Heart left ventricle (tissue), 13 donors: ENCODE data around the gene JAG1.
"Not testable (repeated sequence)": the region's sequence is repeated elsewhere in the genome, so short reads cannot be mapped to it uniquely, and the experiment has no call there.

ENCODE experiments used
- POLR2A ChIP-seq, 2 donors: fragments of 450-650 bp; IDR thresholded peaks; one replicate each; pipeline ENCODE4 v1.6.1; 2017; ENCODE audit warnings: antibody characterized with exemption in 2 of 2, mild to moderate bottlenecking in 2 of 2, moderate library complexity in 2 of 2
- TF ChIP-seq, protein P1 (sequence below), 12 donors: fragments of 200-600 bp; sonication (generic) in 4 of 12; IDR thresholded peaks; one replicate each; pipeline versions ENCODE4 v1.5.0 to v1.8.0; 2018 to 2022; ENCODE audit warnings: antibody characterized with exemption in 12 of 12, mild to moderate bottlenecking in 5 of 12
- donor health status: ischemic (EF 13 %, LVEDD 7.1; RV severe dilation, severe dysfunction).
- donor health status: DM: no; HTN: yes; CAD: no.
- donor health status: DM: no; HTN: no; CAD: no.
- donor health status: ischemic (EF 25% LVEDD 6.9; RV normal size, moderate dysfunction).
- donor health status: ischemic (EF 25% LVEDD 5.7; RV mildly dilated, moderate dysfunction).
- donor health status: ischemic (EF 35%, LVEDD 5.7; RV mildly dilated, moderate dysfunction).
- donor health status: nonischemic (EF 11% LVEDD 7.7; RV severe dilation, severe dysfunction).
- donor health status: DM: yes; HTN: yes; CAD: no.
- donor health status: PGD.
- donor health status: ischemic (EF 29% LVEDD 5.4; RV normal size, mild dysfunction).
- donor health status: nonischemic (EF 23%, LVEDD 6.1; RV moderate dilation, normal function).

DNA sequence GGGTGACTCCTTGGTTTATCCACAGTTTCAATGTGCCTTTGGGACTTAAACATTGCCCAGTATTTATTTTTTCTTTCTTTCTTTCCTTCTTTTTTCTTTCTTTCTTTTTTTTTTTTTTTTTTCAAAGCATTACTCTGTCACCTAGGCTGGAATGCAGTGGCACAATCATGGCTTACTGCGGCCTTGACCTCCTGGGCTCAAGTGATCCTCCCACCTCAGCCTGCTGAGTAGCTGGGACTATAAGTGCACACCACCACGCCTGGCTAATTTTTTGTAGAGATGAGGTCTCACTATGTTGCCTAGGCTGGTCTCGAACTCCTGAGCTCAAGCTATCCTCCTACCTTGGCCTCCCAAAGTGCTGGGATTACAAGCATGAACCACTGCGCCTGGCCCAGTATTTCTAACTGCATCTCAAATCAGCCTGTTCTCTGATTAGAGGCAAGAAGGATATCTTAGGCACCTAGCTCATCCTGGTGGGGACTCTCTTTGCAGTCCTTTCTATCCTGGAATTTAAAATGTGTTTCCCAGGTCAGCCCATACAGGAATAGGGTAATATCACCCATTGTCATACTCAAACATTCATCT is 56.2 kb downstream of the JAG1 start:
- TF ChIP-seq, protein P1, sequence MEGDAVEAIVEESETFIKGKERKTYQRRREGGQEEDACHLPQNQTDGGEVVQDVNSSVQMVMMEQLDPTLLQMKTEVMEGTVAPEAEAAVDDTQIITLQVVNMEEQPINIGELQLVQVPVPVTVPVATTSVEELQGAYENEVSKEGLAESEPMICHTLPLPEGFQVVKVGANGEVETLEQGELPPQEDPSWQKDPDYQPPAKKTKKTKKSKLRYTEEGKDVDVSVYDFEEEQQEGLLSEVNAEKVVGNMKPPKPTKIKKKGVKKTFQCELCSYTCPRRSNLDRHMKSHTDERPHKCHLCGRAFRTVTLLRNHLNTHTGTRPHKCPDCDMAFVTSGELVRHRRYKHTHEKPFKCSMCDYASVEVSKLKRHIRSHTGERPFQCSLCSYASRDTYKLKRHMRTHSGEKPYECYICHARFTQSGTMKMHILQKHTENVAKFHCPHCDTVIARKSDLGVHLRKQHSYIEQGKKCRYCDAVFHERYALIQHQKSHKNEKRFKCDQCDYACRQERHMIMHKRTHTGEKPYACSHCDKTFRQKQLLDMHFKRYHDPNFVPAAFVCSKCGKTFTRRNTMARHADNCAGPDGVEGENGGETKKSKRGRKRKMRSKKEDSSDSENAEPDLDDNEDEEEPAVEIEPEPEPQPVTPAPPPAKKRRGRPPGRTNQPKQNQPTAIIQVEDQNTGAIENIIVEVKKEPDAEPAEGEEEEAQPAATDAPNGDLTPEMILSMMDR (IDR thresholded peaks at IDR 0.05) = not testable (repeated sequence)
- not testable (repeated sequence) for TF ChIP-seq POLR2A (IDR thresholded peaks at IDR 0.05)
